Activated CD8-positive, alpha-beta T cell treated with anti-CD3 and anti-CD28 coated beads for 36 hours (primary cell): Measurements from ENCODE around the gene TAF5. TPM values are rescaled to one million over a fixed set of nuclear protein-coding genes. Genes with fewer than 3 reads are reported as not detected.
"Not testable (repeated sequence)": the region's sequence is repeated elsewhere in the genome, so short reads cannot be mapped to it uniquely, and the experiment has no call there.

Experiments
- ATAC-seq: fragments of 200-7000 bp; cut with Tn5 transposase; one replicate; pipeline ENCODE4 v1.10.0; 2021; ENCODE audit warnings: mild to moderate bottlenecking, moderate library complexity
- CTCF ChIA-PET: fragments of 350-600 bp; sonication (Branson Sonifier 250); formaldehyde crosslinking; loops from one replicate; lab custom pipeline; 2021; ENCODE audit warnings: antibody characterized with exemption; lab: Charles Lee
- POLR2A ChIA-PET: fragments of 350-600 bp; sonication (Branson Sonifier 250); formaldehyde crosslinking; loops from one replicate; lab custom pipeline; 2021; ENCODE audit warnings: antibody characterized with exemption; lab: Charles Lee
- DNase-seq: peaks from one replicate; pipeline ENCODE4 v3.0.0-alpha.2; 2020
- H3K27ac Mint-ChIP-seq: one replicate; pipeline ENCODE4 v1.8.0; 2021; ENCODE audit warnings: mild to moderate bottlenecking, mixed read lengths
- H3K27me3 Mint-ChIP-seq: one replicate; pipeline ENCODE4 v1.8.0; 2021; ENCODE audit warnings: mixed read lengths
- H3K36me3 Mint-ChIP-seq: one replicate; pipeline ENCODE4 v1.8.0; 2021; ENCODE audit warnings: low read depth, mixed read lengths
- H3K4me1 Mint-ChIP-seq: one replicate; pipeline ENCODE4 v1.8.0; 2021; ENCODE audit warnings: low read depth, mixed read lengths
- H3K4me3 Mint-ChIP-seq: one replicate; pipeline ENCODE4 v1.8.0; 2021; ENCODE audit warnings: mild to moderate bottlenecking, moderate library complexity, mixed read lengths
- H3K9me3 Mint-ChIP-seq: one replicate; pipeline ENCODE4 v1.8.0; 2021; ENCODE audit warnings: mixed read lengths
- CTCF ChIP-seq: fragments of 200-600 bp; IDR thresholded peaks from one replicate; pipeline ENCODE4 v1.8.0; 2022; ENCODE audit warnings: antibody characterized with exemption, mild to moderate bottlenecking
- intact Hi-C: fragments of 100-400 bp; cut with micrococcal nuclease; formaldehyde crosslinking; loops from one replicate; pipeline ENCODE4 v1.10.0; 2022
- total RNA-seq, 2 experiments: library from RNA; stranded (reverse); gene quantifications; one replicate each; pipeline ENCODE4 v1.2.3, GENCODE V29; 2021

Gene TAF5
- total RNA-seq, 2 experiments from 2014 or later = 11.1 to 13.0 TPM

GRCh38 chr10:103355906-103356599 is 11.7 kb upstream of the TAF5 start:
- ChIA-PET POLR2A (interaction anchor here (0.9 kb wide), 1 partner anchor 12 kb away, joined by 3 read pairs; the partner anchor contains the start of gene TAF5), CTCF (interaction anchor here (1.8 kb wide), 1 partner anchor 9 kb away, joined by 4 read pairs; no protein-coding TSS in a partner anchor)
- Mint-ChIP-seq H3K27me3 (no peaks in the 10 kb centered on the region), H3K4me3 (no peak overlapping the region), H3K27ac (no peak overlapping the region), H3K4me1 (no peaks in the 10 kb centered on the region), H3K36me3 (no peaks in the 10 kb centered on the region), H3K9me3 (no peaks in the 10 kb centered on the region)
- ATAC-seq (no peak), DNase-seq (no peak)
- intact Hi-C loops = no loop called here
- no peak for TF ChIP-seq CTCF

- DNase-seq, H3K27me3 Mint-ChIP-seq, H3K9me3 Mint-ChIP-seq, ATAC-seq, H3K4me1 Mint-ChIP-seq, H3K36me3 Mint-ChIP-seq, intact Hi-C loops, H3K4me3 Mint-ChIP-seq, POLR2A ChIA-PET, CTCF ChIA-PET, H3K27ac Mint-ChIP-seq: not testable (repeated sequence)
These were observed 8.3 kb upstream of the TAF5 start for GRCh38 chr10:103359493-103359892.

GRCh38 chr10:103360791-103361190 is 7.0 kb upstream of the TAF5 start:
- H3K4me1 Mint-ChIP-seq = not testable (repeated sequence)

GRCh38 chr10:103367379-103367781 is 396 bp upstream of the TAF5 start:
- peak; percentile 1 for ATAC-seq

More at GRCh38 chr10:103360791-103361190, 7.0 kb upstream of the TAF5 start:
- DNase-seq = peak; percentile 6
- intact Hi-C loops, H3K27ac Mint-ChIP-seq, CTCF ChIA-PET, POLR2A ChIA-PET, H3K4me3 Mint-ChIP-seq, H3K9me3 Mint-ChIP-seq, H3K36me3 Mint-ChIP-seq, H3K27me3 Mint-ChIP-seq: not testable (repeated sequence)
- peak; percentile 17 for ATAC-seq

GRCh38 chr10:103373544-103373943 is 5.8 kb downstream of the TAF5 start:
- ChIA-PET POLR2A (no interaction called here), CTCF (interaction anchor here (0.6 kb wide), 1 partner anchor 191 kb away, joined by 3 read pairs; no protein-coding TSS in a partner anchor)
- DNase-seq (no peak), ATAC-seq (no peak)
- intact Hi-C loops = no loop called here
- peaks cover 20% of the 10 kb centered on the region for H3K36me3 Mint-ChIP-seq
- no peaks in the 10 kb centered on the region for H3K9me3 Mint-ChIP-seq
- no peaks in the 10 kb centered on the region for H3K27me3 Mint-ChIP-seq
- peaks cover 18% of the 10 kb centered on the region for H3K4me1 Mint-ChIP-seq
- peak overlapping the region; percentile 2 for H3K27ac Mint-ChIP-seq
- no peak overlapping the region for H3K4me3 Mint-ChIP-seq
- TF ChIP-seq CTCF = no peak

More at GRCh38 chr10:103367379-103367781, 396 bp upstream of the TAF5 start:
- intact Hi-C loops = no loop called here
- no peaks in the 10 kb centered on the region for H3K9me3 Mint-ChIP-seq
- peaks cover 3% of the 10 kb centered on the region for H3K36me3 Mint-ChIP-seq
- TF ChIP-seq CTCF = no peak
- no peak for DNase-seq
- POLR2A ChIA-PET = interaction anchor here (0.8 to 1.3 kb wide), 3 partner anchors 11 to 29 kb away, joined by 3 to 8 read pairs (median 6); partner anchors contain the start of genes ATP5MK, PCGF6 and PDCD11
- H3K27ac Mint-ChIP-seq = peak overlapping the region; percentile 90
- peaks cover 22% of the 10 kb centered on the region for H3K4me1 Mint-ChIP-seq
- peak overlapping the region; percentile 84 for H3K4me3 Mint-ChIP-seq
- CTCF ChIA-PET = interaction anchor here (0.6 kb wide), 1 partner anchor 118 kb away, joined by 4 read pairs; no protein-coding TSS in a partner anchor
- H3K27me3 Mint-ChIP-seq = no peaks in the 10 kb centered on the region

- ChIA-PET POLR2A (no interaction called here), CTCF (interaction anchor here (0.6 to 1.1 kb wide), 2 partner anchors 41 to 192 kb away, joined by 3 to 4 read pairs; no protein-coding TSS in a partner anchor)
- peaks cover 17% of the 10 kb centered on the region for H3K4me1 Mint-ChIP-seq
- TF ChIP-seq CTCF = no peak
- no peak for DNase-seq
- peaks cover 20% of the 10 kb centered on the region for H3K36me3 Mint-ChIP-seq
- H3K27ac Mint-ChIP-seq = no peak overlapping the region
- no peaks in the 10 kb centered on the region for H3K27me3 Mint-ChIP-seq
- H3K4me3 Mint-ChIP-seq = no peak overlapping the region
- intact Hi-C loops = no loop called here
- H3K9me3 Mint-ChIP-seq = no peaks in the 10 kb centered on the region
- no peak for ATAC-seq
These were observed 6.5 kb downstream of the TAF5 start for GRCh38 chr10:103374263-103374662.
